Skeletal muscle tissue (tissue), 4 donors: ENCODE measurements around the gene MESD. TPM values are rescaled to one million over a fixed set of nuclear protein-coding genes. Genes with fewer than 3 reads are reported as not detected.

Source experiments
- H3K27ac ChIP-seq: one replicate; pipeline ENCODE4 v1.7.0; 2013; ENCODE audit warnings: mild to moderate bottlenecking, low read depth, low read length, inconsistent platforms
- H3K27me3 ChIP-seq, 3 donors: one replicate each; pipeline ENCODE4 v1.7.0; 2013; ENCODE audit warnings: low read length in 3 of 3; ENCODE audit not compliant: control insufficient read depth in 3 of 3, insufficient read depth in 3 of 3
- H3K36me3 ChIP-seq, 3 donors: one replicate each; pipeline ENCODE4 v1.7.0; 2013; ENCODE audit warnings: low read length in 3 of 3; ENCODE audit not compliant: control insufficient read depth in 3 of 3, insufficient read depth in 3 of 3
- H3K4me1 ChIP-seq, 3 donors: one replicate each; pipeline ENCODE4 v1.7.0; 2013; ENCODE audit warnings: low read length in 3 of 3, mild to moderate bottlenecking in 3 of 3; ENCODE audit not compliant: control insufficient read depth in 3 of 3, insufficient read depth in 3 of 3
- H3K4me3 ChIP-seq, 3 donors: one replicate each; pipeline ENCODE4 v1.7.0; 2013; ENCODE audit warnings: low read length in 3 of 3
- H3K9ac ChIP-seq, 3 donors: one replicate each; pipeline ENCODE4 v1.7.0; 2013; ENCODE audit warnings: low read length in 3 of 3, mild to moderate bottlenecking in 3 of 3, moderate library complexity in 2 of 3, low read depth in 1 of 3
- H3K9me3 ChIP-seq, 3 donors: one replicate each; pipeline ENCODE4 v1.7.0; 2013; ENCODE audit warnings: low read length in 3 of 3; ENCODE audit not compliant: control insufficient read depth in 3 of 3
- total RNA-seq: library from RNA; depleted of rRNA; stranded (reverse); fragments of >200 nt; gene quantifications from one replicate; pipeline ENCODE4 v1.2.3, GENCODE V29; 2014
- donor health status: Osteomylitis.

MESD gene
- total RNA-seq, 1 donor from 2014 or later = 17.2 TPM

DNA sequence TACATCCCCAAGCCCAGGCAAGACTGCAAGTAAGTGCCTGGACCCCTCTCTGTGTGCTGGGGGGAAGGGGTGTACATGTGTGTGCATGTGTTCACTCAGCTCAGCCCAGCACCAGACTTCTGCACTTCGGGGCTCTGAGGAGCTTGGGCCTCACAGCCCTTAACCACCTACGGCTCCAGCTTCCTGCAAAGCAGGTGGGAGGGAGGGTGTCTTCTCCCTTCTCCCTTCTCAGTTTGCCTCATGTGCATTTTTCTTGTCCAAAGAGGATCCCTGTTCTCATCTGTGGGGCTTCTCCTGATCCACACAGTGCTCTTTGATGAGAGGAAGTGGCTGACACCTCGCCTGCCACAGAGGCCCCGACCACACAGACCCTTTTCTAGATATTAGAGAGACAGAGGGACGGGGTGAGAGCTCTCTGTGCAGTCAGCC lies 69.3 kb downstream of the MESD start:
- H3K4me1 ChIP-seq = peaks cover 0 to 4% (median 1%) of the 10 kb centered on the region in 3 donors
- H3K9me3 ChIP-seq = no peaks in the 10 kb centered on the region
- H3K9ac ChIP-seq = no peak overlapping the region
- no peak overlapping the region for H3K4me3 ChIP-seq
- peaks cover 0 to 4% (median 4%) of the 10 kb centered on the region in 3 donors for H3K36me3 ChIP-seq
- H3K27ac ChIP-seq = no peak overlapping the region
- no peaks in the 10 kb centered on the region for H3K27me3 ChIP-seq

DNA sequence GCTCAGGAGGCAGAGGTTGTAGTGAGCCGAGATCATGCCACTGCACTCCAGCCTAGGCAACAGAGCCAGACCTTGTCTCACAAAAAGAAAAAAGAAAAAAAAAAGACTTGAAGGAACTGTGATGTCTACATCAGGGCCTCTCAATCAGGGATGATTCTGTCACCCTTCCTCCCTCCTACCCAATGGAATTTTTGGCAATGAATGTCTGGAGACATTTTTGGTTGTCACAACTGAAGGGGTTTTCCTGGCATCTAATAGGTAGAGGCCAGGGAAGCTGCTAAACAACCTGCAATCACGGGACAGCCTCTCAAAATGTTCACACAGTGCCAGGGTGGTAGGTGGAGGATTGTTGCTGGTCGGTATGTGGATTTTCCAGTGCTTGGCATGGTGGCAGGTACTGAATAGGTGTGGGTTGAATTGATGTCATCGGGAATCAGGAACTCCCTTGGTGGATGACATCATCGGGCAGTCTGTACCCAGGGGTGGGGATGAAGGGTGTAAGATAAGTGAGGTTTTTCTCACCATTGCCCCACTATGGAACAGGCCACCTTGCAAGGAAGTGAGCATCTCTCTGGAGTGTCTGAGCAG lies 71.3 kb downstream of the MESD start:
- Histone ChIP-seq H3K27ac (no peak overlapping the region), H3K4me3 (no peak overlapping the region), H3K4me1 (no peaks in the 10 kb centered on the region), H3K36me3 (peaks cover 0 to 4% (median 0%) of the 10 kb centered on the region in 3 donors), H3K27me3 (no peaks in the 10 kb centered on the region), H3K9ac (no peak overlapping the region), H3K9me3 (no peaks in the 10 kb centered on the region)

DNA sequence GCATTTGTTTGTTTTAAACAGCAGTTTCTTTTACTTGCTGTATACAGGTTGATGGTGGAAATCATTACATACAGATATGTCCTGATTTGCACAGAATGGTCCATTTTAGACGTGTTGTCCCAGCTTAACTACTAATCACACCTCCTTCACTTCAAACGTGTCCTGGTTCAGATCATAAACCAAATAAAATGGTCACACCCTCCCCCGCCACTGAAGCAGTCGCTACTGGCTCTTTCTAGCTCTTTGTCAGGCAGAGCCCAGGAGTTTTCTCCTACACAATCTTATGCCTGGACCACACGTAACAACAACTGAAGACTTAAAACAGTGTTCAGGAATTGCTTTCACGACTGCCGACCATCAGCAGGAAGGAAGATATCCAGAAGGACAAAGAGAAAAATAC lies 73.6 kb downstream of the MESD start:
- Histone ChIP-seq H3K27me3 (no peaks in the 10 kb centered on the region), H3K9ac (no peak overlapping the region), H3K27ac (no peak overlapping the region), H3K4me1 (no peaks in the 10 kb centered on the region), H3K4me3 (no peak overlapping the region), H3K36me3 (peaks cover 0 to under 1% (median 0%) of the 10 kb centered on the region in 3 donors), H3K9me3 (no peaks in the 10 kb centered on the region)

DNA sequence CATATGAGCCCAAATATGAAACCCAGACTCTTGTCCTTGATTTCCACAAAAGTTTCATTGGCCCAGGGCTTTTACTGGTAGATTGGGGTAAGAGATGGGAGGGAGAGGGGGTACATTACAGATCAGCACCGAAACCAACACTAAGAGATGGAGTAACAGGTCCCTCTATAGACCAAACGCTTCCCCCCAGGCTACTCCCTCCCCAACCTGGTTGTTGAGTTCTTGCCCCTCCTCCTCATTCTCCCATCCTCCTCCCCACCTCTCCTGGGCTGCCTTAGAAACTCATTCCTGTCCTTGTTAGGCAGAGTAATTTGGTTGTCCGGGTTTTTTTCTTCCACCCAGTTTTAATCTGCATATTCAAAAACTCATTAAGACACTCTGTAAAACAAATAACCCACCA lies 74.1 kb downstream of the MESD start:
- Histone ChIP-seq H3K27ac (no peak overlapping the region), H3K4me3 (no peak overlapping the region), H3K27me3 (no peaks in the 10 kb centered on the region), H3K9me3 (no peaks in the 10 kb centered on the region), H3K9ac (no peak overlapping the region), H3K4me1 (no peaks in the 10 kb centered on the region), H3K36me3 (peaks cover 0 to 4% (median 2%) of the 10 kb centered on the region in 3 donors)

DNA sequence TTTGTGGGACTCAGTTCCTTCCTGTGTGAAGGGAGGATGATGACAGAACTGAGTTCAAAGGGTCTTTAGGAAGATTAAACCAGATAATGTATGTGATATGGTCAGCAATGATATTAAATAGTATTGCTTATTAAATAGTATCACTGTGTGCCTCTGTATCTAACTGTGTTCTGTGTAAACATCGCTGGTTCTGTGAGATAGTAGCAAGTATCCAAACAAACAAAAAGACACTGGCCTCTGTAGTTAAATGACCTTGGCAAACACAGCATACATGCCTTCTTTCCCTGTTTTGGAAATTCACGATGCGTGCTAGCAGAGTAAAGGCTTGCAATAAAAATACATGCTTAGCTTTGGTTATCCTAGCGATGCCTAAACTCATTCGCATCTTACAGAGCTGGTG lies 76.1 kb downstream of the MESD start:
- Histone ChIP-seq H3K4me1 (no peaks in the 10 kb centered on the region), H3K4me3 (no peak overlapping the region), H3K27me3 (no peaks in the 10 kb centered on the region), H3K27ac (no peak overlapping the region), H3K36me3 (peaks cover 1 to 10% (median 10%) of the 10 kb centered on the region in 3 donors), H3K9ac (no peak overlapping the region), H3K9me3 (no peaks in the 10 kb centered on the region)

DNA sequence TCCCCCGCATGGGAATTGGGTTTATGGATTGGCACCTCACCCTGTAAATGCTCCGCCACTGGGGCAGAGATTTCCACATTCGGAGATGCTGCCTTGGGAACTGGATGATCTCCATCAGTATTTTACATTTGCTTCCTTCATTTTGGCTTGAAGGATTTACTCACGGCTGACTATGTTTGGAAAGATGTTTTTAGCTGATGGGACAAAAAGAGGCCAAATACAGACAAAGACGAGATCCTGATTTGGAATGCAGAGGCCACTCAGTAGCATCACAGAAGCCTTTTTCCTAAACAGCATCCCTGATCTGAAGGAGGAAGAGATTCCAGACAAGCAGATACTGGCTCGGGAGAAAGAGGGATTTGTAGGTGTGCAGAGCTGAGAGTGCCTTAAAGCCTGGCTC lies 76.9 kb downstream of the MESD start:
- Histone ChIP-seq H3K27ac (no peak overlapping the region), H3K36me3 (peaks cover 4 to 10% (median 10%) of the 10 kb centered on the region in 3 donors), H3K9me3 (no peaks in the 10 kb centered on the region), H3K9ac (no peak overlapping the region), H3K27me3 (no peaks in the 10 kb centered on the region), H3K4me1 (no peaks in the 10 kb centered on the region), H3K4me3 (no peak overlapping the region)

DNA sequence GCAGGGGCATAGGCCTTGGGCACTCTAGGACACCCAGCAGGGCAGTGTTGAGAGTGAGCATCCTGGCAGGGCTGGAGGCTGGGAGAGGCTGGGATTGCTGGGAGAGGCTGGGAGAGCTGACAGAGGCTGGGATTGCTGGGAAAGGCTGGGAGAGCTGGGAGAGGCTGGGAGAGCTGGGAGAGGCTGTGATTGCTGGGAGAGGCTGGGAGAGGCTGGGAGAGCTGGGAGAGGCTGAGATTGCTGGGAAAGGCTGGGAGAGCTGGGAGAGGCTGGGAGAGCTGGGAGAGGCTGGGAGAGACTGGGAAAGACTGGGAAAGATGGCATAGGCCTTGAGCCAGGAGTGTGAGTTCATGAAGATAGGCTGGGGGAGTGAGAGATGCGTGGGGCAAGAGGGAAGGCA lies 77.8 kb downstream of the MESD start:
- Histone ChIP-seq H3K9ac (no peak overlapping the region), H3K4me1 (no peaks in the 10 kb centered on the region), H3K9me3 (no peaks in the 10 kb centered on the region), H3K27me3 (no peaks in the 10 kb centered on the region), H3K27ac (no peak overlapping the region), H3K36me3 (peaks cover 4 to 10% (median 10%) of the 10 kb centered on the region in 3 donors), H3K4me3 (no peak overlapping the region)

DNA sequence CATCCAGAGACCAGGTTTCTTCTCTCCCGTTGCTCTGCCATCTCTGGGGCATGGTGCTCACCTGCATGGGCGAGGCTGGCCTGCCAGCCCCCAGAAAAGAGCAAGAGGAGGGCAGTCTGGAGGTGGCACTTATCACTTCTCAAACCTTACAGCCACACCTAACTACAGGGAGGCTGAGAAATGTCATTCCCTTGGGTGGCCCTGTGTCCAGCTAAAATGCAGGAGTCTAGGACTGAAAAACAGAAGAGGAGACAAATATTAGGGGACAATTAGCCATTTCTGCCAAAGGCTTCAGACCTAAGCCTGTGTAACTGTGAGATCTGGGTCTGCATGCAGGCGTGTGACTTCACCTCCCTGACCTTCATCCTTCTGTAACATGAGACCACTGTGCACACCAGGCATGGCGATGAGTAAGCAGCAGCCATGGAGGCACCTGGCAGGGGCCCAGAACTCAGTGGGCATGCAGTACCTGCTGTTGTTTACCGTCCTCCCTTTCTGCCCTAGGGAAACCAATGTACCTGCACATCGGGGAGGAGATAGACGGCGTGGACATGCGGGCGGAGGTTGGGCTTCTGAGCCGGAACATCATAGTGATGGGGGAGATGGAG lies 83.4 kb downstream of the MESD start:
- Histone ChIP-seq H3K27me3 (no peaks in the 10 kb centered on the region), H3K9me3 (no peaks in the 10 kb centered on the region), H3K9ac (peak overlapping the region in 1 of 3 donors; percentile 11), H3K27ac (no peak overlapping the region), H3K36me3 (peaks cover 4 to 10% (median 10%) of the 10 kb centered on the region in 3 donors), H3K4me1 (peaks cover 4 to 15% (median 14%) of the 10 kb centered on the region in 3 donors), H3K4me3 (no peak overlapping the region)

DNA sequence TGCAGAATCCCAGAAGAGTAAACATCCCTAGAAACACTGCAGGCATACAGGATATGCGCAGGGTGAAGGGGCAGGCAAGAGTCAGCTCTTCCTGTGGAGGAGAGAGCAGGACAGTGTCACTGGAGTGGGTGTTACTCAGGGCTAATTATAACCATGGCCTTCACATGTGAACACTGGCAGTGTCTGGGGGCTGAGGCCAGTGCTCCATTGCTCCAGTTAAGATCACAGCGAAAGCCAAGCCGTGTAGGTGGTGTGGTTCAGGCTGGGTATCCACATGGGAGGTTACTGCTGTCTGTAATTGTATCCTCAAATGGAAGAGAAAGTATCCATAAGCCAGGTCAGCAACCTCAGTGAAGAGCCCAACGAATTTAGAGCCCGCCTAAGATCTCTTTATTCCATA lies 84.6 kb downstream of the MESD start:
- Histone ChIP-seq H3K36me3 (peaks cover 4 to 7% (median 7%) of the 10 kb centered on the region in 3 donors), H3K27ac (no peak overlapping the region), H3K9ac (no peak overlapping the region), H3K4me1 (peaks cover 4 to 15% (median 14%) of the 10 kb centered on the region in 3 donors), H3K9me3 (no peaks in the 10 kb centered on the region), H3K4me3 (no peak overlapping the region), H3K27me3 (no peaks in the 10 kb centered on the region)

DNA sequence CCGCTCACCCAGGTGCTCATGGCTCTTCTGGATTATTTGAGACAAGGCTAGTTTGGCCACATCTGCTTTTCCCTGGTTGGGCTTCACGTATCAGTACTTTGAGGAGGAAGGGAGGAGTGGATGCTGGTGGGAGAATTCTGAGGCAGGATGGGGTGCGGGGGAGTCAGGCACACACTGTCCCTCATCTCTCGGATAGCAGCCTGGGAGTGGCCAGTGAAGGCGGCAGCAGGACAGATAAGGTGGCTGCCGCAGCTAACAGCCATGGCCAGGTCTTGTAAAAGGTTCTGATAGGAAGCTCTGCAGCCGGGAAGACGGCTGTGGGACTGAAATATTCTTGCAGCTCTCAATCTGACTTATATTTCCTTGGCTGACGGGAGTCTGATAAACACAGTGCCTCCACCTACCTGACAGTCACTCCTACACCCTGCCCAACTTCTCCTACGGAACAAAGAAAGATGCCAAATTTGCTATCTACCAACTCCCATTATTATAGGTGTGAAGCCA lies 87.3 kb downstream of the MESD start:
- Histone ChIP-seq H3K4me1 (peaks cover 4 to 15% (median 14%) of the 10 kb centered on the region in 3 donors), H3K27me3 (no peaks in the 10 kb centered on the region), H3K27ac (no peak overlapping the region), H3K36me3 (peaks cover 0 to under 1% (median 0%) of the 10 kb centered on the region in 3 donors), H3K9me3 (no peaks in the 10 kb centered on the region), H3K4me3 (no peak overlapping the region), H3K9ac (no peak overlapping the region)
